Measurements from ENCODE around the gene CPM. TPM values are rescaled to one million over a fixed set of nuclear protein-coding genes. Genes with fewer than 3 reads are reported as not detected.
"Not testable (repeated sequence)": the region's sequence is repeated elsewhere in the genome, so short reads cannot be mapped to it uniquely, and the experiment has no call there.

The CPM gene
- total RNA-seq, 1 donor from 2014 or later = 3.6 TPM

DNA sequence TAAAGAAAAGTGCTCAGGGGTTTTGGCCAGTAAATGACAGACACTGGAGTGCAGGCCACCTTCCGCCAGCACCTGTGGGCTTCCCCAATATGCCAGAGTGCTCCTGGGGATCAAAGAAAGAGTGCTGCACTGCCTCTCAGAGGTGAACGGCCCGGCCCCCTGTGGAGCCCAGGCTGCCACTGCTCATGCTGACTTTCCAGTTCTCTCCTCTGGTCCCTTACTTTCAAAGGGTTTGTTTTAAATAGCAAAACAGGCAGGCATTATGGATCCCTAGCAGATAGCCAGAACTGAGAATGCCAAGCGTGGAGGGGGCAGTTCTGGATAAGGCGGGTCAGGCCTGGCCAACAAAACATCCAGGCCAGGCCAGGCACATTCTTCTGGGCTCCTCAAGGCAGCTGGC is 65.4 kb downstream of the CPM start:
- H3K4me3 Mint-ChIP-seq (ENCODE audit: unreplicated experiment) = no peak overlapping the region
- no peaks in the 10 kb centered on the region for H3K27me3 Mint-ChIP-seq (ENCODE audit: unreplicated experiment)
- DNase-seq (ENCODE audit: low spot score) = no peak
- H3K9me3 Mint-ChIP-seq (ENCODE audit: unreplicated experiment) = no peaks in the 10 kb centered on the region
- no peak overlapping the region for H3K27ac Mint-ChIP-seq (ENCODE audit: unreplicated experiment)
- H3K36me3 Mint-ChIP-seq (ENCODE audit: low read depth, unreplicated experiment) = no peaks in the 10 kb centered on the region
- H3K4me1 Mint-ChIP-seq (ENCODE audit: unreplicated experiment) = no peaks in the 10 kb centered on the region
- no peak for TF ChIP-seq CTCF (IDR thresholded peaks at IDR 0.05; ENCODE audit: unreplicated experiment)

DNA sequence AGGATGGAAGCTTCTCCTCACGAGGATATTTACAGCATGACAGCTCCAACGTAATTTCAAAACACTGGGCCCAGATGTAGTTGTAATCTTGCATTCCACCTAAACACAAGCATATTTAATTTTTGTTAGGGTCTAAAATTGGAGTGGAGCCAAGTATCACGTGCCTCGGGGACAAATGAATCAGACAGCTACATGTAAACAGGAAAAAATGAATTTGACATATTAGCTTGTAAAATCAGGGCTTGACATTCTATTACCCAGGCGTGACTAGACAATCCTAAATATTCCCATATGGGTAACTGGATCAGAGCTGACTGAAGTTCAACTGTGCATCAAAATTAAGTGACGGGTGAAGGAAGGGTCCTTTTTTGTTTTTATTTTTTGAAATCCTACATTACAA is 66.0 kb downstream of the CPM start:
- H3K4me1 Mint-ChIP-seq (ENCODE audit: unreplicated experiment) = no peaks in the 10 kb centered on the region
- no peak for DNase-seq (ENCODE audit: low spot score)
- H3K36me3 Mint-ChIP-seq (ENCODE audit: low read depth, unreplicated experiment) = no peaks in the 10 kb centered on the region
- H3K9me3 Mint-ChIP-seq (ENCODE audit: unreplicated experiment) = no peaks in the 10 kb centered on the region
- H3K27ac Mint-ChIP-seq (ENCODE audit: unreplicated experiment) = no peak overlapping the region
- H3K27me3 Mint-ChIP-seq (ENCODE audit: unreplicated experiment) = no peaks in the 10 kb centered on the region
- no peak overlapping the region for H3K4me3 Mint-ChIP-seq (ENCODE audit: unreplicated experiment)
- no peak for TF ChIP-seq CTCF (IDR thresholded peaks at IDR 0.05; ENCODE audit: unreplicated experiment)

DNA sequence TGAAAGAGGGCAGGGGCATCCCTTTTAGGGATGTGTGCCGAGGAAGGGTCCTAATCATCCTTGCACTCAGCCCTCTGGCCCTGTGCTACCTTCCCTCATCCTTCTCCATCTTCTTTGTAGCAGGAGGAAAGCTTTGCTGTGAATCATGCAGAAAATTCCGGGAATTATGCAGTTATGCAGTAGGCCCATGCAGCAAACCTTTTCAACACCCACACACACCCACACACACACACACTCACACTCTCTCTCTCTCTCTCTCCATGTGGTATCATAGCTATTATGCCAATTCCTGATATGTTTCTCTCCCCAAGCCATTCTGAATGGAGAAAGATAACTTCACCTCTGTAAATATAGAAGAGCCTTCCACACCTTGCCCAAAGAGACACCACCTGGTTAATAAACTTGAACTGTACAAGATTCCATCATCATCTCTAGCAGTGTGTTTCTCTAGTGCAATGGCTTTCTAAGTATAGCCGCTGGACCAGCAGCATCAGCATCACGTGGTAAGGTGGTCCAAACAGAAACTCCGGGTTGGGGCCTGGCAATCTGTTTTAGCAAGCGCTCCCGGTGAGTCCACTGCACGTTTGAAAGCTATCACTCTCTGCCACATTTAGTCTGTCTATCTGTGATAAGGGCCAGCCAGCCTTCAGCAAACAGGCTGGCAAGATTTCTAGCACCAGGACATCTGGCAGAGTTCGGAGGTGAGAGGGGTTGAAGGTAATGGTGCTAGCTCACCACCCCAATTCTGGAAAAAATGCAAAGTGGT is 67.4 kb downstream of the CPM start:
- H3K27me3 Mint-ChIP-seq (ENCODE audit: unreplicated experiment) = no peaks in the 10 kb centered on the region

DNA sequence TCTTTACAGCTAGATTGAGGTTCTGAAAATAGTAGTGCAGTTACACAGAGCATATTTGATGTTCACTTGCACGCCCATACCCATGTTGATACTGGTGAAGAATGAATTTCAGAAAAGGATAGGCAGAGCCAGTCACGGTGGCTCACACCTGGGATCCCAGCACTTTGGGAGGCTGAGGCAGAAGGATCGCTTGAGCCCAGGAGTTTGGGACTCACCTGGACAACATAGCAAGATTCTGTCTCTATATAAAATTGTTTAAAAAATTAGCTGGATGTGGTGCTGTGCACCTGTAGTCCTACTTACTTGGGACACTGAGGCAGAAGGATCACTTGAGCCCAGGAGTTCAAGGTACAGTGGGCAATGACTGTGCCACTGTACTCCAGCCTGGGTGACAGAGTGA is 68.4 kb downstream of the CPM start:
- Mint-ChIP-seq H3K36me3 (ENCODE audit: low read depth, unreplicated experiment) (no peaks in the 10 kb centered on the region), H3K4me1 (ENCODE audit: unreplicated experiment) (no peaks in the 10 kb centered on the region), H3K27ac (ENCODE audit: unreplicated experiment) (no peak overlapping the region), H3K9me3 (ENCODE audit: unreplicated experiment) (no peaks in the 10 kb centered on the region), H3K4me3 (ENCODE audit: unreplicated experiment) (no peak overlapping the region), H3K27me3 (ENCODE audit: unreplicated experiment) (no peaks in the 10 kb centered on the region)
- no peak for TF ChIP-seq CTCF (IDR thresholded peaks at IDR 0.05; ENCODE audit: unreplicated experiment)
- no peak for DNase-seq (ENCODE audit: low spot score)

More for the DNA sequence above, 67.4 kb downstream of the CPM start:
- no peak overlapping the region for H3K4me3 Mint-ChIP-seq (ENCODE audit: unreplicated experiment)
- no peak overlapping the region for H3K27ac Mint-ChIP-seq (ENCODE audit: unreplicated experiment)
- no peaks in the 10 kb centered on the region for H3K4me1 Mint-ChIP-seq (ENCODE audit: unreplicated experiment)
- no peak for TF ChIP-seq CTCF (IDR thresholded peaks at IDR 0.05; ENCODE audit: unreplicated experiment)
- no peaks in the 10 kb centered on the region for H3K36me3 Mint-ChIP-seq (ENCODE audit: low read depth, unreplicated experiment)
- DNase-seq (ENCODE audit: low spot score) = no peak
- H3K9me3 Mint-ChIP-seq (ENCODE audit: unreplicated experiment) = no peaks in the 10 kb centered on the region

- not testable (repeated sequence) for H3K4me1 Mint-ChIP-seq (ENCODE audit: unreplicated experiment); H3K27ac Mint-ChIP-seq (ENCODE audit: unreplicated experiment); H3K27me3 Mint-ChIP-seq (ENCODE audit: unreplicated experiment); H3K9me3 Mint-ChIP-seq (ENCODE audit: unreplicated experiment); H3K4me3 Mint-ChIP-seq (ENCODE audit: unreplicated experiment); DNase-seq (ENCODE audit: low spot score); H3K36me3 Mint-ChIP-seq (ENCODE audit: low read depth, unreplicated experiment)
- TF ChIP-seq CTCF (IDR thresholded peaks at IDR 0.05; ENCODE audit: unreplicated experiment) = peak; percentile 68
These were observed 69.0 kb downstream of the CPM start for GRCh38 chr12:68863886-68864454.
